Neural cell (in vitro differentiated cells): ENCODE results near the gene MIF. TPM values are rescaled to one million over a fixed set of nuclear protein-coding genes. Genes with fewer than 3 reads are reported as not detected.
"Not testable (repeated sequence)": the region's sequence is repeated elsewhere in the genome, so short reads cannot be mapped to it uniquely, and the experiment has no call there.

Experiments
- H2AFZ ChIP-seq: fragments of 200-600, 300-800 bp; sonication (generic), shearing (Covaris generic); 2 replicates; pipeline ENCODE4 v1.6.0; 2014; ENCODE audit warnings: low read depth, mild to moderate bottlenecking, antibody characterized with exemption, low read length, moderate library complexity
- H3F3A ChIP-seq: fragments of 200-600 bp; shearing (Covaris generic); 2 replicates; pipeline ENCODE4 v1.6.1; 2016; ENCODE audit warnings: mild to moderate bottlenecking, moderate library complexity, mixed read lengths, antibody characterized with exemption, low read length; ENCODE audit not compliant: insufficient read depth, poor library complexity, severe bottlenecking
- H3K27ac ChIP-seq: fragments of 200-600, 300-800 bp; sonication (generic), shearing (Covaris generic); 2 replicates; pipeline ENCODE4 v1.5.1; 2014; ENCODE audit warnings: mild to moderate bottlenecking, low read length, moderate library complexity
- H3K27me3 ChIP-seq: fragments of 300-800, 200-600 bp; sonication (generic), shearing (Covaris generic); 2 replicates; pipeline ENCODE4 v1.6.0; 2014; ENCODE audit warnings: mild to moderate bottlenecking, low read depth, low read length, moderate library complexity; ENCODE audit not compliant: insufficient read depth
- H3K36me3 ChIP-seq: fragments of 300-800, 200-600 bp; sonication (generic), shearing (Covaris generic); 2 replicates; pipeline ENCODE4 v1.5.1; 2014; ENCODE audit warnings: mild to moderate bottlenecking, antibody characterized with exemption, low read length, moderate library complexity; ENCODE audit not compliant: insufficient read depth
- H3K4me2 ChIP-seq: fragments of 300-800, 200-600 bp; sonication (generic), shearing (Covaris generic); 2 replicates; pipeline ENCODE4 v1.6.0; 2014; ENCODE audit warnings: mild to moderate bottlenecking, low read length
- H3K4me3 ChIP-seq: fragments of 300-800, 200-600 bp; sonication (generic), shearing (Covaris generic); 2 replicates; pipeline ENCODE4 v1.5.1; 2014; ENCODE audit warnings: mild to moderate bottlenecking, low read length, moderate library complexity
- H3K79me2 ChIP-seq: fragments of 200-600 bp; shearing (Covaris generic); replicated peaks from 2 replicates; pipeline ENCODE4 v1.6.0; 2014; ENCODE audit warnings: mild to moderate bottlenecking, low read length, moderate library complexity; ENCODE audit not compliant: insufficient read depth
- H3K9ac ChIP-seq: fragments of 300-800, 200-600 bp; sonication (generic), shearing (Covaris generic); 2 replicates; pipeline ENCODE4 v1.6.1; 2016; ENCODE audit warnings: mild to moderate bottlenecking, low read length, mixed read lengths
- H3K9me2 ChIP-seq: fragments of 200-600 bp; shearing (Covaris generic); 2 replicates; pipeline ENCODE4 v1.6.1; 2016; ENCODE audit warnings: mild to moderate bottlenecking, low read length, mixed read lengths; ENCODE audit not compliant: insufficient read depth
- H3K9me3 ChIP-seq: fragments of 200-600, 300-800 bp; sonication (generic), shearing (Covaris generic); 2 replicates; pipeline ENCODE4 v1.6.1; 2016; ENCODE audit warnings: mild to moderate bottlenecking, mixed run types, low read length, moderate library complexity, mixed read lengths
- H4K20me1 ChIP-seq: fragments of 200-600 bp; shearing (Covaris generic); 2 replicates; pipeline ENCODE4 v1.6.1; 2016; ENCODE audit warnings: mild to moderate bottlenecking, mixed run types; ENCODE audit not compliant: insufficient read depth
- EP300 ChIP-seq: fragments of 450-650 bp; conservative IDR thresholded peaks from 2 replicates; pipeline ENCODE4 v1.6.1; 2014; ENCODE audit warnings: antibody characterized with exemption, mild to moderate bottlenecking, moderate library complexity; ENCODE audit not compliant: poor library complexity, severe bottlenecking
- EZH2 ChIP-seq: fragments of 200-600, 300-800 bp; shearing (Covaris generic), sonication (generic); IDR thresholded peaks from 2 replicates; pipeline ENCODE4 v1.6.1; 2014; ENCODE audit warnings: antibody characterized with exemption, low read length, borderline replicate concordance, mild to moderate bottlenecking; ENCODE audit not compliant: insufficient read depth, poor library complexity, severe bottlenecking
- MXI1 ChIP-seq: fragments of 450-650 bp; conservative IDR thresholded peaks from 2 replicates; pipeline ENCODE4 v1.6.1; 2014; ENCODE audit warnings: antibody characterized with exemption, mild to moderate bottlenecking; ENCODE audit not compliant: poor library complexity, severe bottlenecking
- POLR2AphosphoS5 ChIP-seq: IDR thresholded peaks from 2 replicates; pipeline ENCODE4 v1.6.1; 2012
- RAD21 ChIP-seq: fragments of 450-650 bp; conservative IDR thresholded peaks from 2 replicates; pipeline ENCODE4 v1.6.1; 2014; ENCODE audit warnings: antibody characterized with exemption, mild to moderate bottlenecking, moderate library complexity
- SMC3 ChIP-seq: fragments of 450-650 bp; conservative IDR thresholded peaks from 2 replicates; pipeline ENCODE4 v1.6.1; 2014; ENCODE audit warnings: antibody characterized with exemption, mild to moderate bottlenecking, moderate library complexity; ENCODE audit not compliant: poor library complexity
- TAF1 ChIP-seq: IDR thresholded peaks from 2 replicates; pipeline ENCODE4 v1.6.1; 2012; ENCODE audit warnings: low read depth
- polyA plus RNA-seq: library from polyadenylated mRNA; depleted of rRNA; stranded (reverse); fragments of >200 nt; gene quantifications from 2 replicates; pipeline ENCODE4 v1.2.3, GENCODE V29; 2014
- TF ChIP-seq, protein P1 (sequence below): fragments of 450-650 bp; IDR thresholded peaks from 2 replicates; pipeline ENCODE4 v1.5.1; 2014; ENCODE audit warnings: antibody characterized with exemption, mild to moderate bottlenecking, moderate library complexity; ENCODE audit not compliant: poor library complexity, severe bottlenecking
- TF ChIP-seq, protein P2 (sequence below): IDR thresholded peaks from 2 replicates; pipeline ENCODE4 v1.6.1; 2012; ENCODE audit warnings: borderline replicate concordance

MIF gene
- polyA plus RNA-seq, 1 donor from 2014 or later = 369 TPM

DNA sequence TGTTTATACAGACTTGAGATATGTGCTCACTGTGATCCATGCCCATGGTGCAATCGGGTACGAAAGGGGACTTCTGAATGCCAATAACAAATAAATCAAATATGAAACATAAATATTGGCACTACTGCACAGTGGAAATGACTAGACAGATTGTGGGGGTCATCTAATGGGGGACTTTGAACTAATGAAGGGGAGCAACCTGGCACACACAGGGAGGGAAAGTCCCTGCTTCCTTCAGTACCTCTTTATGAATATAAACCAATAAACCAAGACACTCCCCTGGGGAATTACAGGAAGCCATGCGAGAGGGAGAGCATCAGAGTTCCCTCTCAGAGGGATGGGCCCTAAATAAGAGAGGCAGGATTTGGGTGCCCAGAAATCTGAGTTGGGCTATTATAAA is 21.1 kb downstream of the MIF start:
- no peaks in the 10 kb centered on the region for H3F3A ChIP-seq
- no peak overlapping the region for H3K27ac ChIP-seq
- TF ChIP-seq RAD21 (no peak), EZH2 (no peak), EP300 (no peak), MXI1 (no peak), SMC3 (no peak), TAF1 (no peak), POLR2AphosphoS5 (no peak)
- TF ChIP-seq, protein P1, sequence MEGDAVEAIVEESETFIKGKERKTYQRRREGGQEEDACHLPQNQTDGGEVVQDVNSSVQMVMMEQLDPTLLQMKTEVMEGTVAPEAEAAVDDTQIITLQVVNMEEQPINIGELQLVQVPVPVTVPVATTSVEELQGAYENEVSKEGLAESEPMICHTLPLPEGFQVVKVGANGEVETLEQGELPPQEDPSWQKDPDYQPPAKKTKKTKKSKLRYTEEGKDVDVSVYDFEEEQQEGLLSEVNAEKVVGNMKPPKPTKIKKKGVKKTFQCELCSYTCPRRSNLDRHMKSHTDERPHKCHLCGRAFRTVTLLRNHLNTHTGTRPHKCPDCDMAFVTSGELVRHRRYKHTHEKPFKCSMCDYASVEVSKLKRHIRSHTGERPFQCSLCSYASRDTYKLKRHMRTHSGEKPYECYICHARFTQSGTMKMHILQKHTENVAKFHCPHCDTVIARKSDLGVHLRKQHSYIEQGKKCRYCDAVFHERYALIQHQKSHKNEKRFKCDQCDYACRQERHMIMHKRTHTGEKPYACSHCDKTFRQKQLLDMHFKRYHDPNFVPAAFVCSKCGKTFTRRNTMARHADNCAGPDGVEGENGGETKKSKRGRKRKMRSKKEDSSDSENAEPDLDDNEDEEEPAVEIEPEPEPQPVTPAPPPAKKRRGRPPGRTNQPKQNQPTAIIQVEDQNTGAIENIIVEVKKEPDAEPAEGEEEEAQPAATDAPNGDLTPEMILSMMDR = no peak
- TF ChIP-seq, protein P2, sequence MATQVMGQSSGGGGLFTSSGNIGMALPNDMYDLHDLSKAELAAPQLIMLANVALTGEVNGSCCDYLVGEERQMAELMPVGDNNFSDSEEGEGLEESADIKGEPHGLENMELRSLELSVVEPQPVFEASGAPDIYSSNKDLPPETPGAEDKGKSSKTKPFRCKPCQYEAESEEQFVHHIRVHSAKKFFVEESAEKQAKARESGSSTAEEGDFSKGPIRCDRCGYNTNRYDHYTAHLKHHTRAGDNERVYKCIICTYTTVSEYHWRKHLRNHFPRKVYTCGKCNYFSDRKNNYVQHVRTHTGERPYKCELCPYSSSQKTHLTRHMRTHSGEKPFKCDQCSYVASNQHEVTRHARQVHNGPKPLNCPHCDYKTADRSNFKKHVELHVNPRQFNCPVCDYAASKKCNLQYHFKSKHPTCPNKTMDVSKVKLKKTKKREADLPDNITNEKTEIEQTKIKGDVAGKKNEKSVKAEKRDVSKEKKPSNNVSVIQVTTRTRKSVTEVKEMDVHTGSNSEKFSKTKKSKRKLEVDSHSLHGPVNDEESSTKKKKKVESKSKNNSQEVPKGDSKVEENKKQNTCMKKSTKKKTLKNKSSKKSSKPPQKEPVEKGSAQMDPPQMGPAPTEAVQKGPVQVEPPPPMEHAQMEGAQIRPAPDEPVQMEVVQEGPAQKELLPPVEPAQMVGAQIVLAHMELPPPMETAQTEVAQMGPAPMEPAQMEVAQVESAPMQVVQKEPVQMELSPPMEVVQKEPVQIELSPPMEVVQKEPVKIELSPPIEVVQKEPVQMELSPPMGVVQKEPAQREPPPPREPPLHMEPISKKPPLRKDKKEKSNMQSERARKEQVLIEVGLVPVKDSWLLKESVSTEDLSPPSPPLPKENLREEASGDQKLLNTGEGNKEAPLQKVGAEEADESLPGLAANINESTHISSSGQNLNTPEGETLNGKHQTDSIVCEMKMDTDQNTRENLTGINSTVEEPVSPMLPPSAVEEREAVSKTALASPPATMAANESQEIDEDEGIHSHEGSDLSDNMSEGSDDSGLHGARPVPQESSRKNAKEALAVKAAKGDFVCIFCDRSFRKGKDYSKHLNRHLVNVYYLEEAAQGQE = no peak

DNA sequence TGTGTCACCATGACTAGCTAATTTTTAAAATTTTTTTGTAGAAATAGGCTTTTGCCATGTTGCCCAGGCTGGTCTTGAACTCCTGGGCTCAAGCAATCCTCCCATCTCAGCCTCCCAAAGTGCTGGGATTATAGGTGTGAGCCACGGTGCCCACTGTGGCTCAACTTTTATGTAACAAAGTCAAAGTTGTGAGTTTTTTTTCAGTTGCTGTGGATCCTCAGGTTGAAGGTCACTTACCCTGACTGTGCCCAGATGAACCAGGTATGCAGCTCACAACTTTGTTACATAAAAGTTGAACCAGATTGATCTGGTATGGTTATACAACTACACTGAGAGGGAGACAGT is 26.1 kb downstream of the MIF start:
- not testable (repeated sequence) for H3K27me3 ChIP-seq, H3K27ac ChIP-seq, H3K9me2 ChIP-seq, H3K9me3 ChIP-seq, H3K4me2 ChIP-seq, H3K36me3 ChIP-seq, H4K20me1 ChIP-seq, H2AFZ ChIP-seq, H3K4me3 ChIP-seq, H3K79me2 ChIP-seq, H3F3A ChIP-seq, H3K9ac ChIP-seq

More for the DNA sequence above, 21.1 kb downstream of the MIF start:
- no peaks in the 10 kb centered on the region for H3K9me2 ChIP-seq
- no peak overlapping the region for H3K9ac ChIP-seq
- H3K36me3 ChIP-seq = no peaks in the 10 kb centered on the region
- no peak overlapping the region for H3K4me3 ChIP-seq
- no peak overlapping the region for H2AFZ ChIP-seq
- H3K79me2 ChIP-seq = no peaks in the 10 kb centered on the region
- H3K27me3 ChIP-seq = no peaks in the 10 kb centered on the region
- no peaks in the 10 kb centered on the region for H4K20me1 ChIP-seq
- H3K9me3 ChIP-seq = no peaks in the 10 kb centered on the region
- H3K4me2 ChIP-seq = no peak overlapping the region

DNA sequence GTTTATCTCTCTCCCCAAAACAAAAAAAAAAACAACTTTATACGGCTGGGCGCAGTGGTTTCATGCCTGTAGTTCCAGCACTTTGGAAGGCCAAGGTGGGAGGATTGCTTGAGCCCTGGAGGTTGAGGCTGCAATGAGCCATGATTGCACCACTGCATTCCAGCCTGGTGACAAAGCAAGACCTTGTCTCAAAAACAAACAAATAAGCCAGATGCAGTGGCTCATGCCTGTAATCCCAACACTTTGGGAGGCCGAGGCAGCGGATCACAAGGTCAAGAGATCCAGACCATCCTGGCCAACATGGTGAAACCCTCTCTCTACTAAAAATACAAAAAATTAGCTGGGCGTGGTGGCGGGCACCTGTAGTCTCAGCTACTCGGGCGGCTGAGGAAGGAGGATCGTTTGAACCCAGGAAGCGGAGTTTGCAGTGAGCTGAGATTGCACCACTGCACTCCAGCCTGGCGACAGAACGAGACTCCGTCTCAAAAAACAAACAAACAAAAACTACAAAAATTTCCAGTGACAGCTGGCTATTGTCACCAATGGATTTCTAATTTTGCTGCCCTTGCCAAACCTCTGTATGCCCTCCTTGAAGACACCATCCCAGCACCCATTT is 27.5 kb downstream of the MIF start:
- not testable (repeated sequence) for H3F3A ChIP-seq, H4K20me1 ChIP-seq, H3K79me2 ChIP-seq, H3K36me3 ChIP-seq, H2AFZ ChIP-seq, H3K27me3 ChIP-seq, H3K9me3 ChIP-seq, H3K4me3 ChIP-seq, H3K27ac ChIP-seq, H3K9me2 ChIP-seq, H3K9ac ChIP-seq, H3K4me2 ChIP-seq
